ENCODE data around the gene CEACAM1. TPM values are rescaled to one million over a fixed set of nuclear protein-coding genes. Genes with fewer than 3 reads are reported as not detected.

Gene CEACAM1
- total RNA-seq, 1 experiment from 2014 or later: 1.5 TPM

GRCh38 chr19:42472402-42473147 lies 55.7 kb downstream of the CEACAM1 start:
- no peak for DNase-seq
- H3K36me3 Mint-ChIP-seq (ENCODE audit: insufficient read depth in 1 of 3, low read depth in 3 of 3): no peaks in the 10 kb centered on the region; a peak in 2 of 7 replicates
- peak overlapping the region; percentile 65 for H3K27ac ChIP-seq (ENCODE audit: insufficient read length, low read depth, low read length)
- H3K14ac ChIP-seq (ENCODE audit: insufficient read depth, low read length): no peak overlapping the region
- H3K27me3 Mint-ChIP-seq (ENCODE audit: low read depth): no peaks in the 10 kb centered on the region; the same call in 1 of the 2 replicates
- no peak overlapping the region for H3K4ac ChIP-seq (ENCODE audit: low read depth, low read length)
- H3K23ac ChIP-seq (ENCODE audit: insufficient read length, low read depth, low read length): no peak overlapping the region
- H4K5ac ChIP-seq (ENCODE audit: insufficient read length, low read depth, low read length): no peak overlapping the region
- no peak overlapping the region for H2BK5ac ChIP-seq (ENCODE audit: insufficient read length, low read length)
- H3K4me2 ChIP-seq (ENCODE audit: insufficient read depth, insufficient read length, low read length): no peak overlapping the region
- peak overlapping the region; percentile 28 for H2BK12ac ChIP-seq (ENCODE audit: insufficient read length, low read depth, low read length)
- no peak overlapping the region for H3T11ph ChIP-seq (ENCODE audit: low read length)
- no peak for TF ChIP-seq CTCF (conservative IDR thresholded peaks at IDR 0.05)
- H3K79me2 ChIP-seq (ENCODE audit: insufficient read depth, low read length): no peaks in the 10 kb centered on the region
- no peak overlapping the region for H3K56ac ChIP-seq (ENCODE audit: insufficient read length, low read depth, low read length)
- H4K91ac ChIP-seq (ENCODE audit: insufficient read length, low read depth, low read length): no peak overlapping the region
- no peak overlapping the region for H2BK120ac ChIP-seq (ENCODE audit: low read depth, low read length, poor library complexity, severe bottlenecking)
- no peaks in the 10 kb centered on the region for H3K23me2 ChIP-seq (ENCODE audit: insufficient read length, low read depth, low read length, poor library complexity, severe bottlenecking)
- H2AK5ac ChIP-seq (ENCODE audit: insufficient read length, low read length): peak overlapping the region; percentile 4
- WGBS (ENCODE audit: extremely low coverage, insufficient read length, low lambda C conversion rate): no CpG with 5 or more reads among the region's 7 CpGs
- H2BK20ac ChIP-seq (ENCODE audit: low read depth, low read length, poor library complexity, severe bottlenecking): no peak overlapping the region
- H3K79me1 ChIP-seq (ENCODE audit: insufficient read depth, low read depth, low read length, poor library complexity, severe bottlenecking): no peaks in the 10 kb centered on the region
- H2AFZ ChIP-seq (ENCODE audit: low read length): no peak overlapping the region
- no peak overlapping the region for H3K9ac ChIP-seq (ENCODE audit: extremely low read depth, insufficient read length, low read length)
- no peaks in the 10 kb centered on the region for H3K9me3 Mint-ChIP-seq
- H3K4me3 Mint-ChIP-seq: peak overlapping the region in 1 of 2 experiments; percentile 3; a peak in 1 of 5 replicates
- no peaks in the 10 kb centered on the region for H3K27me3 ChIP-seq (ENCODE audit: insufficient read depth, low read length)
- H3K18ac ChIP-seq (ENCODE audit: insufficient read length, low read depth, low read length): no peak overlapping the region
- peaks cover 67 to 71% of the 10 kb centered on the region in 2 experiments for H3K4me1 Mint-ChIP-seq
- no peaks in the 10 kb centered on the region for H4K20me1 ChIP-seq (ENCODE audit: control insufficient read depth, insufficient read depth, insufficient read length)
- H4K8ac ChIP-seq (replicated peaks; ENCODE audit: insufficient read length, low read depth, low read length): no peak overlapping the region
- no peak overlapping the region for H2BK15ac ChIP-seq (ENCODE audit: low read depth, low read length)
- no peaks in the 10 kb centered on the region for H3K9me3 ChIP-seq (ENCODE audit: control insufficient read depth, low read depth, low read length)
- peak overlapping the region; percentile 83 to 98 (median 89) for H3K27ac Mint-ChIP-seq
- peaks cover 23% of the 10 kb centered on the region for H3K4me1 ChIP-seq (ENCODE audit: insufficient read depth, low read length)
